HEK293 (cell line): ENCODE results near the gene DCT.
A peak's percentile ranks its signal among the peaks of the same experiment; 100 is the strongest.

ENCODE experiments used
- CTCF ChIA-PET: fragments of 350-600 bp; formaldehyde crosslinking; extraction: SDS; loops from one replicate; lab custom pipeline; 2021; ENCODE audit warnings: antibody characterized with exemption; lab: Yijun Ruan, JAX
- POLR2A ChIA-PET: fragments of 300-600 bp; formaldehyde crosslinking; extraction: SDS; loops from one replicate; lab custom pipeline; 2020; ENCODE audit warnings: antibody characterized with exemption, inconsistent platforms; lab: Yijun Ruan, JAX
- H3K27ac ChIP-seq: fragments of 200-500 bp; sonication (Bioruptor generic); 2 replicates; pipeline ENCODE4 v1.5.1; 2014; ENCODE audit warnings: low read depth, low read length, control low read depth, inconsistent platforms; ENCODE audit errors: extremely low read depth
- H3K36me3 ChIP-seq, 2 experiments: fragments of 200-500 bp in 1 of 2; sonication (Bioruptor generic) in 1 of 2; 1 replicate in 1 of 2; 2 replicates in 1 of 2; pipeline ENCODE4 v1.5.1; 2014 to 2017; ENCODE audit warnings: inconsistent platforms in 2 of 2, low read length in 2 of 2; ENCODE audit not compliant: control insufficient read depth in 2 of 2, insufficient read depth in 1 of 2
- H3K4me1 ChIP-seq: fragments of 200-500 bp; sonication (Bioruptor generic); 2 replicates; pipeline ENCODE4 v1.5.1; 2014; ENCODE audit warnings: mild to moderate bottlenecking, low read length, inconsistent platforms; ENCODE audit not compliant: control insufficient read depth, insufficient read depth
- H3K4me3 ChIP-seq: 2 replicates; pipeline ENCODE4 v1.5.1; 2011; ENCODE audit warnings: low read depth, mild to moderate bottlenecking, control low read depth, low read length, moderate library complexity
- H3K9me3 ChIP-seq: fragments of 200-500 bp; sonication (Bioruptor generic); 2 replicates; pipeline ENCODE4 v1.5.1; 2014; ENCODE audit warnings: low read depth, low read length, inconsistent platforms; ENCODE audit not compliant: control insufficient read depth, insufficient read depth
- FEZF1 ChIP-seq: fragments of 450-650 bp; formaldehyde crosslinking; IDR thresholded peaks from 2 replicates; pipeline ENCODE4 v1.5.1; 2016; ENCODE audit warnings: missing biosample characterization, missing genetic modification characterization
- GLIS2 ChIP-seq: fragments of 450-650 bp; formaldehyde crosslinking; IDR thresholded peaks from 2 replicates; pipeline ENCODE4 v1.5.1; 2016; ENCODE audit warnings: missing biosample characterization, missing genetic modification characterization
- OSR2 ChIP-seq: fragments of 450-650 bp; formaldehyde crosslinking; IDR thresholded peaks from 2 replicates; pipeline ENCODE4 v1.5.1; 2016; ENCODE audit warnings: missing biosample characterization, missing genetic modification characterization
- RBAK ChIP-seq: fragments of 450-650 bp; formaldehyde crosslinking; IDR thresholded peaks from 2 replicates; pipeline ENCODE4 v1.5.1; 2016; ENCODE audit warnings: missing biosample characterization, missing genetic modification characterization
- SP7 ChIP-seq: fragments of 450-650 bp; formaldehyde crosslinking; IDR thresholded peaks from 2 replicates; pipeline ENCODE4 v1.5.1; 2016; ENCODE audit warnings: missing biosample characterization, missing genetic modification characterization
- TRIM28 ChIP-seq: IDR thresholded peaks from 2 replicates; pipeline ENCODE4 v1.6.1; 2011; ENCODE audit warnings: low read length, control low read depth, borderline replicate concordance
- YY1 ChIP-seq: fragments of 450-650 bp; formaldehyde crosslinking; IDR thresholded peaks from 2 replicates; pipeline ENCODE4 v1.5.1; 2018; ENCODE audit warnings: missing biosample characterization, missing genetic modification characterization
- ZNF335 ChIP-seq: fragments of 450-650 bp; formaldehyde crosslinking; conservative IDR thresholded peaks from 2 replicates; pipeline ENCODE4 v1.5.1; 2016; ENCODE audit warnings: missing biosample characterization, missing genetic modification characterization
- ZNF529 ChIP-seq: fragments of 450-650 bp; formaldehyde crosslinking; IDR thresholded peaks from 2 replicates; pipeline ENCODE4 v1.5.1; 2017; ENCODE audit warnings: missing genetic modification characterization, missing biosample characterization; ENCODE audit not compliant: insufficient replicate concordance
- ZNF530 ChIP-seq: fragments of 450-650 bp; formaldehyde crosslinking; IDR thresholded peaks from 2 replicates; pipeline ENCODE4 v1.5.1; 2016; ENCODE audit warnings: low read depth, missing biosample characterization, missing genetic modification characterization
- ZNF596 ChIP-seq: fragments of 450-650 bp; IDR thresholded peaks from 2 replicates; pipeline ENCODE4 v1.5.0; 2018; ENCODE audit warnings: missing biosample characterization, mild to moderate bottlenecking, missing genetic modification characterization, moderate library complexity
- ZNF610 ChIP-seq: fragments of 450-650 bp; formaldehyde crosslinking; IDR thresholded peaks from 2 replicates; pipeline ENCODE4 v1.5.1; 2016; ENCODE audit warnings: missing biosample characterization, missing genetic modification characterization, borderline replicate concordance
- ZNF660 ChIP-seq: fragments of 450-650 bp; IDR thresholded peaks from 2 replicates; pipeline ENCODE4 v1.5.1; 2018; ENCODE audit warnings: missing biosample characterization, mild to moderate bottlenecking, missing genetic modification characterization
- ZNF747 ChIP-seq: fragments of 450-650 bp; formaldehyde crosslinking; IDR thresholded peaks from 2 replicates; pipeline ENCODE4 v1.5.1; 2016; ENCODE audit warnings: missing biosample characterization, missing genetic modification characterization
- TF ChIP-seq, protein P1 (sequence below): fragments of 450-650 bp; formaldehyde crosslinking; IDR thresholded peaks from 2 replicates; pipeline ENCODE4 v1.5.1; 2016; ENCODE audit warnings: missing biosample characterization, missing genetic modification characterization
- TF ChIP-seq, protein P2 (sequence below): fragments of 450-650 bp; formaldehyde crosslinking; conservative IDR thresholded peaks from 2 replicates; pipeline ENCODE4 v1.5.1; 2016; ENCODE audit warnings: low read depth, missing biosample characterization, missing genetic modification characterization
- TF ChIP-seq, protein P3 (sequence below): fragments of 450-650 bp; formaldehyde crosslinking; IDR thresholded peaks from 2 replicates; pipeline ENCODE4 v1.5.1; 2016; ENCODE audit warnings: missing biosample characterization, missing genetic modification characterization, borderline replicate concordance

The DCT gene

DNA sequence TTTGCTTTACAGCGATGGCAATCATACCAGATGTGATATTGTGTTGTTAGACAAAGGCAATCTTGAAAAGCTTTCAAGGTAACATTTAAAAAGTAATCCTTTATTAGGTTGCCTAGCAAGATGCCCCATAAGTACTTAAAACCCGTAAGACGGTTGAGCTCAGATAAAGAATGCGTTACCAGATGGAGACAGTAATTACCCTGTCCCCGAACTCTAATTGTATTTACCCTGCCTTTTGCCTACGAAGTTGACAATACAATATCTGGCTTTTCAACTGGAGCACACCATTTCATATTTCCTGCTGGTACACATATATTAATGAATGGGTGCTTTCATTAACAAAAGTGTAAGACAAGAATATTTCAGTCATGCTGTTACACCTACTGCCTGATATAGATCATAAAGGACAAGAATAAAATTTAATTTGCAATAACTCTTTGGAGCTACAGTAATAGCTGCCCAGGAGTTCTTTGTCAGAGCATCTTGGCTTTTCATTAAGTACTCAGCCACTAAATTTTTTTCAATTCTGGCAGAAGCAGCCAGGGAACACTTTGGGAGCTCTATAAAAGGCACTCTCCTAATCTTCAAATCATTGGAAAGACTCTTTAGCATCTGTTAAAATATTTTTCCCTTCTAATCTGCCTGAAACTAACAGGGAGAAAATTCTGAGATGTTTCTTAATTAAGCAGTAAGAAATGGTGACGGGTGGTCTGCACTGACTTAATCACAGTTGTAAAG is 63.8 kb downstream of the DCT start:
- TF ChIP-seq, protein P1, sequence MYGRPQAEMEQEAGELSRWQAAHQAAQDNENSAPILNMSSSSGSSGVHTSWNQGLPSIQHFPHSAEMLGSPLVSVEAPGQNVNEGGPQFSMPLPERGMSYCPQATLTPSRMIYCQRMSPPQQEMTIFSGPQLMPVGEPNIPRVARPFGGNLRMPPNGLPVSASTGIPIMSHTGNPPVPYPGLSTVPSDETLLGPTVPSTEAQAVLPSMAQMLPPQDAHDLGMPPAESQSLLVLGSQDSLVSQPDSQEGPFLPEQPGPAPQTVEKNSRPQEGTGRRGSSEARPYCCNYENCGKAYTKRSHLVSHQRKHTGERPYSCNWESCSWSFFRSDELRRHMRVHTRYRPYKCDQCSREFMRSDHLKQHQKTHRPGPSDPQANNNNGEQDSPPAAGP (tag by site-specific recombination) = no peak
- TF ChIP-seq ZNF529 (tag by site-specific recombination) (no peak), SP7 (tag by site-specific recombination) (no peak), ZNF660 (no peak), OSR2 (tag by site-specific recombination) (no peak), GLIS2 (no peak), TRIM28 (no peak), RBAK (tag by site-specific recombination) (no peak), YY1 (tag by site-specific recombination) (no peak)
- TF ChIP-seq, protein P2, sequence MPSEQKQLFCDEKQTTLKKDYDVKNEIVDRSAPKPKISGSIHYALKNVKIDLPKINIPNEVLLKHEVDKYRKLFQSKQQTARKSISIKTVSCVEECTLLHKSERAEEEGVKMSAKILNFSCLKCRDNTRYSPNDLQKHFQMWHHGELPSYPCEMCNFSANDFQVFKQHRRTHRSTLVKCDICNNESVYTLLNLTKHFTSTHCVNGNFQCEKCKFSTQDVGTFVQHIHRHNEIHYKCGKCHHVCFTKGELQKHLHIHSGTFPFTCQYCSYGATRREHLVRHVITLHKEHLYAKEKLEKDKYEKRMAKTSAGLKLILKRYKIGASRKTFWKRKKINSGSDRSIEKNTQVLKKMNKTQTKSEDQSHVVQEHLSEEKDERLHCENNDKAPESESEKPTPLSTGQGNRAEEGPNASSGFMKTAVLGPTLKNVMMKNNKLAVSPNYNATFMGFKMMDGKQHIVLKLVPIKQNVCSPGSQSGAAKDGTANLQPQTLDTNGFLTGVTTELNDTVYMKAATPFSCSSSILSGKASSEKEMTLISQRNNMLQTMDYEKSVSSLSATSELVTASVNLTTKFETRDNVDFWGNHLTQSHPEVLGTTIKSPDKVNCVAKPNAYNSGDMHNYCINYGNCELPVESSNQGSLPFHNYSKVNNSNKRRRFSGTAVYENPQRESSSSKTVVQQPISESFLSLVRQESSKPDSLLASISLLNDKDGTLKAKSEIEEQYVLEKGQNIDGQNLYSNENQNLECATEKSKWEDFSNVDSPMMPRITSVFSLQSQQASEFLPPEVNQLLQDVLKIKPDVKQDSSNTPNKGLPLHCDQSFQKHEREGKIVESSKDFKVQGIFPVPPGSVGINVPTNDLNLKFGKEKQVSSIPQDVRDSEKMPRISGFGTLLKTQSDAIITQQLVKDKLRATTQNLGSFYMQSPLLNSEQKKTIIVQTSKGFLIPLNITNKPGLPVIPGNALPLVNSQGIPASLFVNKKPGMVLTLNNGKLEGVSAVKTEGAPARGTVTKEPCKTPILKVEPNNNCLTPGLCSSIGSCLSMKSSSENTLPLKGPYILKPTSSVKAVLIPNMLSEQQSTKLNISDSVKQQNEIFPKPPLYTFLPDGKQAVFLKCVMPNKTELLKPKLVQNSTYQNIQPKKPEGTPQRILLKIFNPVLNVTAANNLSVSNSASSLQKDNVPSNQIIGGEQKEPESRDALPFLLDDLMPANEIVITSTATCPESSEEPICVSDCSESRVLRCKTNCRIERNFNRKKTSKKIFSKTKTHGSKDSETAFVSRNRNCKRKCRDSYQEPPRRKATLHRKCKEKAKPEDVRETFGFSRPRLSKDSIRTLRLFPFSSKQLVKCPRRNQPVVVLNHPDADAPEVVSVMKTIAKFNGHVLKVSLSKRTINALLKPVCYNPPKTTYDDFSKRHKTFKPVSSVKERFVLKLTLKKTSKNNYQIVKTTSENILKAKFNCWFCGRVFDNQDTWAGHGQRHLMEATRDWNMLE = no peak
- Histone ChIP-seq H3K4me3 (no peak overlapping the region), H3K4me1 (no peaks in the 10 kb centered on the region), H3K27ac (no peak overlapping the region), H3K36me3 (no peaks in the 10 kb centered on the region), H3K9me3 (no peaks in the 10 kb centered on the region)
- ChIA-PET POLR2A (no interaction called here), CTCF (interaction anchor here (0.5 to 2.6 kb wide), 11 partner anchors 8 to 1453 kb away, joined by 3 to 11 read pairs (median 3); no protein-coding TSS in a partner anchor)

DNA sequence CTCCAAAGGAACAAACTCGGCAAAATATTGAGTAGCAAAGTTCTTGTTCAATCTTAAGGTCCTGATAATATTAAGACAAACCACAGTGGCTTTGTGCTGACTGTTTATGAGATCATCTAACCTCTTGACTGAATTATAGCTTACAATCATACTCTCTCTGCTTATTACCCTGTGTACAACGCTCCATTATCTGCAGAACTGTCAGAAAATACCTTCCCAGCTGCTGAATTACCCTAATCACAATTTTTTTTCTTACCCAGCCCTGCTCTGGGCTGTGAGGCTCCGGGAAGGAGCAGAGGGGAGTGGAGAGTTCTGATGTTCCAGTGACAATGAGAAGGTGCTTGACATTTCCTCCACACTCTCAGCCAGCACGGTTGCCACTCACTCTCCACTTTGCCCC is 64.8 kb downstream of the DCT start:
- CTCF ChIA-PET = interaction anchor here (0.6 kb wide), 1 partner anchor 1348 kb away, joined by 3 read pairs; no protein-coding TSS in a partner anchor
- TF ChIP-seq FEZF1 (tag by site-specific recombination) = no peak
- TF ChIP-seq ZNF335 (tag by site-specific recombination) = no peak
- 0 out of 2 replicates have a peak, but pooled peaks have one; percentile 19 for TF ChIP-seq SP7 (tag by site-specific recombination)
- TF ChIP-seq ZNF610 (tag by site-specific recombination) = no peak
- TF ChIP-seq, protein P3, sequence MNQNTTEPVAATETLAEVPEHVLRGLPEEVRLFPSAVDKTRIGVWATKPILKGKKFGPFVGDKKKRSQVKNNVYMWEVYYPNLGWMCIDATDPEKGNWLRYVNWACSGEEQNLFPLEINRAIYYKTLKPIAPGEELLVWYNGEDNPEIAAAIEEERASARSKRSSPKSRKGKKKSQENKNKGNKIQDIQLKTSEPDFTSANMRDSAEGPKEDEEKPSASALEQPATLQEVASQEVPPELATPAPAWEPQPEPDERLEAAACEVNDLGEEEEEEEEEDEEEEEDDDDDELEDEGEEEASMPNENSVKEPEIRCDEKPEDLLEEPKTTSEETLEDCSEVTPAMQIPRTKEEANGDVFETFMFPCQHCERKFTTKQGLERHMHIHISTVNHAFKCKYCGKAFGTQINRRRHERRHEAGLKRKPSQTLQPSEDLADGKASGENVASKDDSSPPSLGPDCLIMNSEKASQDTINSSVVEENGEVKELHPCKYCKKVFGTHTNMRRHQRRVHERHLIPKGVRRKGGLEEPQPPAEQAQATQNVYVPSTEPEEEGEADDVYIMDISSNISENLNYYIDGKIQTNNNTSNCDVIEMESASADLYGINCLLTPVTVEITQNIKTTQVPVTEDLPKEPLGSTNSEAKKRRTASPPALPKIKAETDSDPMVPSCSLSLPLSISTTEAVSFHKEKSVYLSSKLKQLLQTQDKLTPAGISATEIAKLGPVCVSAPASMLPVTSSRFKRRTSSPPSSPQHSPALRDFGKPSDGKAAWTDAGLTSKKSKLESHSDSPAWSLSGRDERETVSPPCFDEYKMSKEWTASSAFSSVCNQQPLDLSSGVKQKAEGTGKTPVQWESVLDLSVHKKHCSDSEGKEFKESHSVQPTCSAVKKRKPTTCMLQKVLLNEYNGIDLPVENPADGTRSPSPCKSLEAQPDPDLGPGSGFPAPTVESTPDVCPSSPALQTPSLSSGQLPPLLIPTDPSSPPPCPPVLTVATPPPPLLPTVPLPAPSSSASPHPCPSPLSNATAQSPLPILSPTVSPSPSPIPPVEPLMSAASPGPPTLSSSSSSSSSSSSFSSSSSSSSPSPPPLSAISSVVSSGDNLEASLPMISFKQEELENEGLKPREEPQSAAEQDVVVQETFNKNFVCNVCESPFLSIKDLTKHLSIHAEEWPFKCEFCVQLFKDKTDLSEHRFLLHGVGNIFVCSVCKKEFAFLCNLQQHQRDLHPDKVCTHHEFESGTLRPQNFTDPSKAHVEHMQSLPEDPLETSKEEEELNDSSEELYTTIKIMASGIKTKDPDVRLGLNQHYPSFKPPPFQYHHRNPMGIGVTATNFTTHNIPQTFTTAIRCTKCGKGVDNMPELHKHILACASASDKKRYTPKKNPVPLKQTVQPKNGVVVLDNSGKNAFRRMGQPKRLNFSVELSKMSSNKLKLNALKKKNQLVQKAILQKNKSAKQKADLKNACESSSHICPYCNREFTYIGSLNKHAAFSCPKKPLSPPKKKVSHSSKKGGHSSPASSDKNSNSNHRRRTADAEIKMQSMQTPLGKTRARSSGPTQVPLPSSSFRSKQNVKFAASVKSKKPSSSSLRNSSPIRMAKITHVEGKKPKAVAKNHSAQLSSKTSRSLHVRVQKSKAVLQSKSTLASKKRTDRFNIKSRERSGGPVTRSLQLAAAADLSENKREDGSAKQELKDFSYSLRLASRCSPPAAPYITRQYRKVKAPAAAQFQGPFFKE (tag by site-specific recombination) = no peak
- TF ChIP-seq ZNF747 (tag by site-specific recombination) = no peak
- no peak for TF ChIP-seq ZNF596 (tag by site-specific recombination)
- TF ChIP-seq ZNF530 (tag by site-specific recombination) = no peak
- Histone ChIP-seq H3K27ac (no peak overlapping the region), H3K4me3 (no peak overlapping the region), H3K36me3 (no peaks in the 10 kb centered on the region), H3K9me3 (no peaks in the 10 kb centered on the region), H3K4me1 (no peaks in the 10 kb centered on the region)
- POLR2A ChIA-PET = no interaction called here
